Measurements from ENCODE around the gene NEDD4.
A peak's percentile ranks its signal among the peaks of the same experiment; 100 is the strongest.

- TF ChIP-seq CTCF (tag by site-specific recombination; IDR thresholded peaks at IDR 0.05) (0 out of 2 replicates have a peak, but pooled peaks have one; percentile 10), ZBTB21 (tag by site-specific recombination; IDR thresholded peaks at IDR 0.05) (no peak), ZNF280D (tag by site-specific recombination; IDR thresholded peaks at IDR 0.05) (no peak), ZNF324 (tag by site-specific recombination; IDR thresholded peaks at IDR 0.05) (no peak), ZNF76 (tag by site-specific recombination; IDR thresholded peaks at IDR 0.05; ENCODE audit: borderline replicate concordance, low read depth) (no peak), HOXA7 (CRISPR knock-in tag; IDR thresholded peaks at IDR 0.05; ENCODE audit: borderline replicate concordance) (no peak)
Measured at GRCh38 chr15:55846116-55846707, 147.2 kb downstream of the NEDD4 start.
